ENCODE data around the gene RPN2.

DNA sequence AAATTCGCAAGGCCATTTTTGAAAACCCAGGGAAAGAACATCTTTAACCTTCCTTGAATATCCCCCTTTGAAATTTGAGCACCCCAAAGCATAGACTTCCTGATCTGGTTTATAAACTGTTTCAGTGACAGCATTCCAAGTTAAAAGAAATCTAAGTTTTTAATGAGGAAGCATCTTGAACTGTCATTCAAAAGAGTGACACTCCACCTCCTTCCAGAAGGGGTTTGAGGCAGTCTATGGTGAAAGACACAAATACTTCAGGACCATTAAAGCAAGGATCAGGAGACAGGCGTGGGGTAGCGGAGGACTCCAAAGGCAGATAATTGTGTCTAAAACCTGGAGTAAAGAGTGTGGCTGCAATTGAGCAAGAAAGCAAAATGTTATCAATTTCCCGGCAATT lies 81.8 kb downstream of the RPN2 start:
- TF ChIP-seq, protein P1, sequence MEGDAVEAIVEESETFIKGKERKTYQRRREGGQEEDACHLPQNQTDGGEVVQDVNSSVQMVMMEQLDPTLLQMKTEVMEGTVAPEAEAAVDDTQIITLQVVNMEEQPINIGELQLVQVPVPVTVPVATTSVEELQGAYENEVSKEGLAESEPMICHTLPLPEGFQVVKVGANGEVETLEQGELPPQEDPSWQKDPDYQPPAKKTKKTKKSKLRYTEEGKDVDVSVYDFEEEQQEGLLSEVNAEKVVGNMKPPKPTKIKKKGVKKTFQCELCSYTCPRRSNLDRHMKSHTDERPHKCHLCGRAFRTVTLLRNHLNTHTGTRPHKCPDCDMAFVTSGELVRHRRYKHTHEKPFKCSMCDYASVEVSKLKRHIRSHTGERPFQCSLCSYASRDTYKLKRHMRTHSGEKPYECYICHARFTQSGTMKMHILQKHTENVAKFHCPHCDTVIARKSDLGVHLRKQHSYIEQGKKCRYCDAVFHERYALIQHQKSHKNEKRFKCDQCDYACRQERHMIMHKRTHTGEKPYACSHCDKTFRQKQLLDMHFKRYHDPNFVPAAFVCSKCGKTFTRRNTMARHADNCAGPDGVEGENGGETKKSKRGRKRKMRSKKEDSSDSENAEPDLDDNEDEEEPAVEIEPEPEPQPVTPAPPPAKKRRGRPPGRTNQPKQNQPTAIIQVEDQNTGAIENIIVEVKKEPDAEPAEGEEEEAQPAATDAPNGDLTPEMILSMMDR (IDR thresholded peaks at IDR 0.05) = no peak
- no peak for TF ChIP-seq EZH2 (IDR thresholded peaks at IDR 0.05; ENCODE audit: borderline replicate concordance, insufficient read depth, low read depth, low read length, poor library complexity, severe bottlenecking)

Data from B cell (primary cell).